HG02588 (cell line): ENCODE results near the gene MVB12B.

Experiments used
- ATAC-seq: cut with Tn5 transposase; IDR thresholded peaks from one replicate; pipeline ENCODE4 v1.9.1; 2021; ENCODE audit warnings: mild to moderate bottlenecking, moderate library complexity; ENCODE audit not compliant: unreplicated experiment

MVB12B gene

DNA sequence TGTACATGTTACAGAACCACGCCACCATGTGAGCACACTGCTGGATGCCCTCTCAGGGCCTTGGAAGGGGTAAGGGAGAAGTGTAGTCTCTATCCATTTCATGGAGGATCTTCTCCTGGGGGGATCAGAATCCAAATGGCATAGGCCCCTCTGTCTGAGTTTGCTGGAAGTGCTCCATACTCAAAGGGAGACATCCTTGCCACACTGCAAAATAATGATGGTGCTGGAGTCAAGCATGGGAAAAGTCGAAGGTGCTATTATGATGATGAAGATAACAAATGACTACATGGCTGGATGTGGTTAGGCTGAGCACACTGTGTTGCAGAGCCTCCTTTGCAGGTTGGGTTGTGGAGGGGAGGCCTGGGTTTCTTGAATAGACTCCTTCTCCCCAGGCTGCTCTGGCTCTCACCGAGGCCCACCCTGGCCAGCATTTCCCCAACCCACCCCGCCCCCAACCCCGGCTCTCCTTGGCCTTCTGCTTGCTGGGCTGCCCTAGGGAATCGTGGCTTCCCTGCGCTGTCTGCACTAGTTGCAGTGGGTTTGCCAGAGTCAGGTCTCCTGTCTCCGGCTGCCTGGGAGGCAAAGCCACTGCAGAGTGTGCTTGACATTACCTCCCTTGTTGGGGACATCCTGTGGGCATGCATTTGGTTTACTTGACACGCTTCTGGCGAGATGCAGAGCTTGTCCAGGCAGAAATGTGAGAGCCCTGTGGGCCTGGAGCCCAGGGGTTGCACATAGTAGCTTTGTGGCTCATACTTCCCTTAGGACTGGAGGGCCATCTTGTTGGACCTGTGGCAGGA is 3.0 kb downstream of the MVB12B start:
- no peak for ATAC-seq

DNA sequence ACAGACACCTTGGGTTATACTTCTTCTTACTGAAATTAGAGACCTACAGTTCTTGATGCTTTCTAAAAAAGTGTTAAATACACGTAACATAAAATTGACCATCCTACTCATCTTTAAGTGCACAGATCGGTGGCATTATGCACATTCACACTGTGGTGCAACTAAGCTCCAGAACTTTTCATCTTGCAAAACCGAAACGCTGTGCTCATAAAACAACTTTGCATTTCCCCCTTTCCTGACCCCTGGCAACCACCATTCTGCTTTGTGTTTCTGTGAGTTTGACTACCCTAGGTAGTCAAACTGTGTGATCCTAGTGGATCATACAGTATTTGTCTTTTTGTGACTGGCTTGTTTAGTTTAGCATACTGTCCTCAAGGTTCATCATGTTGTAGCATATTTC is 3.9 kb downstream of the MVB12B start:
- no peak for ATAC-seq

DNA sequence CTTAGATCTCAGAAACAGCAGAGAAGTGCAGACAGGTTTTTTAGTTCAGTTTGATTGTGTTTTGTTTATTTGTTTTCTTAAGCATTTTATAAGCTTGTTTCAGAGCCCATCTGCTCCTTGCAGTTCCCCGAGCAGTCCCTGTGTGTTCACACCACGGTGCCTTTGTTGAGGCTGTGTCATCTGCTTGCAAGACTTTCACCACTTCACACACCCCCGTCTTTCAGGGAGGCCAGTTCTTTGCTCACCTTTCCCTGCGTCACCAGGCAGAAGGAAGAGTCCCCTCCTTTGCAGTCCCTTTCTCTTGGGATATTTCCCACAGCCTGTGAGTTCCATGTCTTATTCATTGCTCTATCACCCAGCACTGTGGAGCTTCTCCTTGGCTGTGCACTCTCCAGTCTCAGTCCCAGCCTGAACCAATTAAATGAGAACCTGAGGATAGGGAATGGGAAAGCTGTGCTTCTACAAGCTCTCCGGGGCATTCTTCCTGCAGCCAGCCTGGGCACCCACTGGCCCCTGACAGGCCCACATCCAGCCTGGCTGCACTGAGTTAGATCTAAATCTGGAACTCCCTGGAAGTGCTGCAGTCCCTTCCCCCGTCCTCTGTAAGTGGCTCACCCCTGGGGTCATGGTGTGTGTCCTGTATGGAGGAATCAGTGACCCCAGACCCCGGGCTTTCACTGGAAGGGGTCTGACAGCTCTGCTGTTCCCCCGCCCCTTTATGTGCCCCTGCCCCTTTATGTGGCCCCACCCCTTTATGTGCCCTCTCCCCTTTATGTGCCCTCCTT is 5.5 kb downstream of the MVB12B start:
- ATAC-seq = no peak

DNA sequence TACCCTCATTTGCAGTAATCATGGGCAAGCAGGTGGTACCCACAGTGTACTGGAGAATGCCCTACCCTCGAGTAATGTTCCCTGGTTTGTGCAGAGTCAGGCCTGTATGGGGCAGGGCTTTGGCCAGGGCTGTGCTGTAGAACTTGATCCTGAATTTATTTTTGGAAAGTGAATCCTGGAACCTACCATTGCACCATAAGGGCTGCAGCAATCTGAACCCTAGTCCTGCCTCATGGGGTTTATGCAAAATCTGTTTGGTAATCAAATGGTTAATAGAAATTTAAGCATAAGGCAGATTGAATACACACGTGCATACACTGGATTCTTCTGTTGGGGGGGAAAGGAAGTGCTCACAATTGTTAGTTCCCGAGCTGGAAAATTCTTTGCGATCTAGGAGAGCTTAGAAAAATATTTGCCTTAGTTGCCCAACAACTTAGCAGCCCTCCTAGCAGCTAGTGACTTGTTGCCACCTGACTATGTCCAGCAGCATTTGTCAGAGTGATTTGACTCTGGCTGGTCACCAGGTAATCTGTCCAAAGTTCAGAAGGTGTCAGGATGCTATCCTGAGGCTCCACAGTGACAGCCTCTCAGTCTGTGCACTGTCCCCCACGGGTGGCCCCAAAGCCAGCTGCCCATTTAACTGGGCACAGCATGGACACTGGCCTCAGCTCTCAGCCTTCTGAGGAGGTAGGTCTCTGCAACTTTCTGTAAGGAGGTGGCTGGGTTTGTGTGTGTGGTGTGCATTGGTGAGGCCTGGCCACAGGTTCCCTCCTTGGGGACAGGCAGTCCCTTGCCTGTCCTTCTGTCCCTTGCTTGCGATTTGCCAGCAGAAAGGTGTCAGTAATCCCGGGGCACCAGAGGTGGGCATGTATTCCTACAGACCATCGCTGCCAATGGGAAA is 8.3 kb downstream of the MVB12B start:
- no peak for ATAC-seq

DNA sequence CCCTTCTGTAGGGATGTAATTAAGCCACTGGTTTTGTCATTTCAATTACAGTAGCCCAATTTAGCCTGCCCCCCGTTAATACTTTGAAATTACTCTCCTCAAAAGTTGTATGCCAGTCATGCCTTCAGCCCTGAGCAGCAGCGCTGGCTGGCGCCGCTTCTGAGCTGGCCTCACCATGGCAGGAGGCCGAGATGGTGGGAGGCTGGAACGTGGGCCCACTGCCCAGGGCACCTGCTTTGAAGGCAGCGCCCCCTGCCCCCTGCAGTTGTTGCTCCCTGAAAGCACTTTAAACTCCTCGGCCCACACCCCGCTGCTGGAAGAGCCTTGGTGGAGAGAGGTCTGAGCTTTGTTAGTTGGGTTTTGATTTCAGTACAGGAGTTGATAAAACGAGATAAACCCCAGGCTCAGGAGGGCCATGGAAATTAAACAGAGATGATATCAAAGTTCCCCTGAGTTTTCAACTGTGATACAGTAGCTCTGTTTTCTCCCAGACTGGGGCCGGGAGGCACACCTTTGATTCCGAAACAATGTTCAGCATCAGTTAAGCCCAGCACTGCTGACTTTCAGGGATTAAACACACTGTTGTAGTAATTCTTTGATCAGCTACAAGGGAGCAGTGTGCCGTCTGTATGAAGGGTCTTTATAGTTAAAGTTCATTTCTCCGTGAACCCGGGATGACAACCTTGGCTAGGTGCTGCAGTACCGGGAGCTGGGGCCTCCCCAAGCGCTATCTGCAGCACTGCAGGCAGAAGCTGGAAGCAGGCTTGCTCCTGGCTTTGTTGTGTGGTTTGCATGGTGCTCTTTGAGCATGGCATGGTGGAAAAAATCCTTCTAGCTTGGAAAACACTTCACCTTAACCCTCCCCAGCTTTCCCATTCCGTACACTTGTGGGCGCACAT is 9.5 kb downstream of the MVB12B start:
- no peak for ATAC-seq

DNA sequence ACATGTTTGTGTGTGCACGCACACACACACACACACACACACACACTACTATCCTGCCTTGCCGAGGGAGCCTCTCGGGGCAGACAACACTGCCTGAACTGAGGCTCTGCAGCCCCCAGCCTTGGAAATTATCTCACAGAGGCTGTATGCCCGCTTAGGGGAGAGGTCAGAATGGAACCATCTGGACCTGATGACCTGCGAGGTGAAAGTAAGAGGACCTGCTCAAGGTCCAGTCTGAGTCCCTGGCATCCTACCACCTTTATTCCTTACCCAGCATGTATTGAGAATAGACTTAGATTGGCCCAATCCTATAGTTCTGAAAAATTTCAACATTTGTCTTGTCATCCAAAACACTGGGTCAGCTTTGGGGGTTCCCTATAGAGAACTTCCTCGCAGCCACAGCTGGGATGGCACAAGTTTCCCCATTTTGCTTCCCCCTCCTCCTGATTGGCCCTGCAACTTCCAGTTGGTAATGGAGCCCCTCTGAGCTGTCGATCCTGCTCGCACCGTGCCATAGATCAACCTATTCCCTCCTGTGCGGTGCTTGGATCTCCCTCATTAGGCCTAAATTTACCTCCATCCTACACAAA is 10.2 kb downstream of the MVB12B start:
- ATAC-seq = no peak

DNA sequence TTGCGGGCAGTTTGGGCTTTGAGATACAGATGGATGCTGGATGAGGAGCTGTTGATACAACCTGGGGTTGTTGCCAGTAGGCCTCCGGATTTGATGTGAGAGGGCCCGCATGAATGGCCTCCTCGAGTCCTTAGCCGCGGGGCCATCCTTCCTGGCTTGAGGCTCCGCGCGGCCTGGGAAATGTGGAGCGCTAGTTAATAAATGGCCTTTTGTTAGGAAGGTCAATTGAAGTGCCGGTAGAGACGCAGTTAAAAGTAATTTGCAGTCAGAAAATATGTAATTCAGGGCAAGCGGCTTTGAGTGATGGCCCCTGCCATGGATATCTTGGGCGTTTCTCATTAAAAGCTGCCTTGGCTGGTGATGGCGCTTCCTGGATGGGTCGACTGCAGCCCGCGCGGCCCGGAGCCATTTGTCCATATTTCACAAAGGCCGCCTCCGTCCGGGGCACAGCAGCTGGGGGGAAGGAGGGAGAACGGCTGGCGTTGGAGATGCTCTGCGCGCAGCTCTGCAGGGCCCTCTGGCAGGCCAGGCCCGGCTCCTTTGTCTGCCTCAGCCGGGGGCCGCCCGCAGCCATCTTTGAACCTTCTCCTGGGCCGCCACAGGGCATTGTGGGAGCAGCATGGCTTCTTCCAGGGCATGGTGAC is 11.2 kb downstream of the MVB12B start:
- ATAC-seq = no peak

DNA sequence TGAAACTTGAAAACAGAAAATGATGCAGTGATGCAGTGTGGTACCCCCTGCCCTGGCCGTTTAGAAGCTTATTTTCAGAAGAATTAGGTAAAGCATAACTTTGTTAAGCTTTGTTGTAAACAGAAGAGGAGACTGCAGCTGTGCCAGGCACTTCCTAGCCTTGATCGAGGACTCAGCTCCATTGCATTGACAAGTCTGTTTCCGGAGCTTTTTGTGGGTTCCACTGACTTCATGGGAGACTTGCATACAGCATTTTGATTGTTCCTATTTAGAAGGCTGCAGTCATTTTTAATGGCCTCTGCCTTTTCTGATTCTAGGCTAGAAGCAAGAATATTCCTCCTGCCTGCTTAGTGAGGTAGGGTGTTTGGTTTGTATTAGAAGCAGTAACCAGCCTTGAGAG is 12.3 kb downstream of the MVB12B start:
- no peak for ATAC-seq

DNA sequence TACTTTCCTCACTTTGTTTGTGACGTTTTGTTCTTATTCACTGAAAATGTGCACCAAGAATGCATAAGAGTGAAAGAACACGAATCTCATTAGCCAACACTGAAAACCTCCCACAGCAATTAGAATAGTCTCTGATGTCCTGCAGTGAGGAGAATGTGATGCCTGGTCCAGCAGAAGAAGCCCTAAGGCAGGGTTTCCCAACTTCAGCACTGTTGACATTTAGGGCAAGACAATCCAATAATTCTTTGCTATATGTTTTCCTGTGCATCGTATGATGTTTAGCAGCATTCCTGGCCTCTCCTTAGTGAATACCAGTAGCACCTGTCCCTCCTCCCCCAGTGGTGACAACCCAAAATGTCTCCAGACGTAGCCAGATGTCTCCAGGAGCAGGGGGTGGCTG is 14.8 kb downstream of the MVB12B start:
- ATAC-seq = no peak

DNA sequence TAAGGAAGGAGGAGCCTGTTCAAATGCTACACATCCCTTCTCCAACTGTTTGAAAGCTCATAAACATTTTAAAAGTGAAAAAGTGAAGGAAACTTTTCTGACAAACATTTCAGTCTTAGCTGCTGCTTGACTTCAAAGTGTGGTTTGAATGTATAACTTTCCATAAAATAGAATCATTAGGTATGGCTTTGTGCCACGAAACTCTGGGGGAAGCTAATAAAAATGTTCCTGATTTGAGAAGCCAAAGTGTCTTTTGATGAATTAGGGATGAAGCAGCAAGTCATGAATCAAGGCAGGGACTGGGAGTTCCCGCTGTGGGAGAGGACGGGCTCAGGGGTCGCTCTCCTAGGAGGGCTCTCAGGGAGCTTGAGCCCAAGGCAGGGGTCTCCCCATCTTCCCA is 15.3 kb downstream of the MVB12B start:
- no peak for ATAC-seq

DNA sequence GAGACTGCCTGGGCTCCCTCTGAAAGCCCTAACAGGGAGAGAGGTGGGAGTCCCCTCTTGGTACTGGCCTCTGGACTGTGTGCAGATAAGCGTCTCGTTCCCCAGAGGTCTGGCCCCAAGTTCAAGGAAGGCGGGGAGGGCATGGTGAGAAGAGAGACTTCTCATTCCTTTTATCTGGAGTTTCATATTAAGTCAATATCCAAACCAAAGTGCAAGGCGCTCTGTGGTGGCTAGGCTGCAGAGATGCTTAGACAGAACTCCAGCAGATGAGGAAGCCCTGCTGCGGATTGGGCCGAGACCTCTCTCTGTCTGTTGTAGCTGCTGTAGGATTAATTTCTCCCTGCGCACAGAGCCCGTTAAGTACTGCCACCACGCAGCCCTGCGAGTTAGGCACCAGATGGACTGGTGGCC is 16.0 kb downstream of the MVB12B start:
- ATAC-seq = no peak

DNA sequence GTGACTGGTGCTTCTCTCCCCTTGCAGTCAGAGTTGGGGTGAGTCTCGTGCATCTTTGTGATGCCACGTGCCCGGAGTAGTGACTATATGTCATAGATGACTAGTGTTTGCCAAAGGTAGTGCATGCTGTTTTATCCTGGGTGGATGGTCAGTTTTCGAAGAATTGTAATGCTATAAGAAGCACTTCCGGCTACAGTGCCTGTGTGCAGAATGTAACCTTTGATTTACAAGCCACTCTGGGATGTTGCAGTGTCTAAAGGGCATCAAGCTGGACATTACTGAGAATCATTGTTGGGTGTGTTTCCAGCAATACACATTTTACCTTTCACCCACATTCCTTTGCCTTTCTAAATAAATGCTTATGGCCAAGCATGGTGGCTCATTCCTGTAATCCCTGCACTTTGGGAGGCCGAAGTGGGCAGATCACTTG is 16.7 kb downstream of the MVB12B start:
- ATAC-seq = no peak

DNA sequence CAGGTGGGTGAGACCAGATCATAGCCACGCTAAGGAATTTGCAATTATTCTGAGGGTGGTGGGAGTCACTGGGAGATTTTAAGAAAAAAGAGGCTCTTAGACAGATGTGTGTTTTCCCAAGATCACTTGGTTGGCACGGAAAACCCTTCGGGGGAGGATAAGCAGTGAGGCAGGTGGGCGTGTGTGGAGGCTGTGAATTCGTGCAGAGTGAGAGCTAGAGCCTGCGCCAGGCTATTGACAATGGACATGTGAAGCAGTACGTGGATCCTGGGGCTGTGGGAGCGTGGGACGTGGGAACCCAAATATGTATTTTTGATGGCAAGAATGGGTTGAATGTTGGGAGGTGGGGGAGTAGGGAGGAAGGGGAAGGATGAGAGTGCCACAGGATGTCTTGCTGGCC is 19.4 kb downstream of the MVB12B start:
- no peak for ATAC-seq

DNA sequence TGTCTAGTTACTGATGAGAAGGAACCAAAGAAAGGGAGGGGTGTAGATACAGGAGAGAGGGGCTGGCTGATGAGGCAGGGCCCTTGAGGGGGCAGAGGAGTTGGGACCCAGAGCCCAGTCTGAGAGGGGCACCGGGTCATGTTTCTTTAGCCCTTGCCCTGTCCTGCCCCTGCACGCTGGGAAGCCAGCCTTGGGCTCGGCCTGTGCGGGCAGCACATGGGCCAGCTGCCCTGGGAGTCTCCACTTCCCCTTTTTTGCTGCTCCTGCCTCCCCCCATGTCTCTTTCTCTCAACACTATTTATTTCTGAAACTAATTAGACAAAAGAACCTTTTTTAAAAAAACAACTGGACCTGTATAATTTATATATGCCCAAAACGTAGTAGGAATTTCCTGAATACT is 20.5 kb downstream of the MVB12B start:
- ATAC-seq = no peak

DNA sequence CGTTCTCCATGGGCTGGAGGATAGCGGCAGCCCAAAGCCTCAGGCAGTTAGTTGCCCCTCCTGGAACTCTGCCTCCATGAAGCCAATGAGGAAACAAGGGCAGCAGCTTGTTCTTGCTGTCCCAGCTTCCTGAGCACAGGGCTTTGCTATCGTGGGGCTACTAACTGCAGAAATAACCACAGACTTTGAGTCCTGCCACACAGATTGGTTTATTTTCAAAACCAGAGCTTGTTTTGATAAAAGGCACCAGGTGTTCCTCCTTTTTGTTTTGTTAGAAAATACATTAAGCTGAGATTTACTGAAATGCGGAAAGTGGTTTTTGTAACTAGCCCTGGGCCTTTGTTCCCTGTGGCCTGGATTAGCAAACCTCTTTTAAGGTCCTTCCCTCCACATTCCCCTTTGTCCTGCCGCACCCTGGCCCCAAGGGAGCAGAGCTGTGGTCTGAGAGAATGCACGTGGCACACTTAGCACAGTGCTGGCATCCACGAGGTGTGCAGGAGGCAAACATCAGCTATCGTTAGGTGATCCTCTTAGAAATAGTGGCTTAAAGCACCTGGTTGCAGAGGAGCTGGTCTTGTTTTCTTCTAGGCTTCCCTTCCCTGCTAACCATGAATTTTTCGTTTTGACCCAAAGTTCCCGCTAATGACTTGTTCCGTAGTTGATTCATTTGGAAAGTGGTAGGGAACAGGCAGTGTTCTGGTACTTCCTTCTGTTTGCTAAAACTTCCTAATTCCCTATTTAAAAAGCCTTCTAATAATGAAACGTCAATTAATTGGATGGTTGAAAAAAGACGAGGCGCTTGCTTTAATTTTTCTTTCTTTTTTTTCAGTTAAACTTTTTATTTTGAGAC is 21.5 kb downstream of the MVB12B start:
- ATAC-seq = no peak

DNA sequence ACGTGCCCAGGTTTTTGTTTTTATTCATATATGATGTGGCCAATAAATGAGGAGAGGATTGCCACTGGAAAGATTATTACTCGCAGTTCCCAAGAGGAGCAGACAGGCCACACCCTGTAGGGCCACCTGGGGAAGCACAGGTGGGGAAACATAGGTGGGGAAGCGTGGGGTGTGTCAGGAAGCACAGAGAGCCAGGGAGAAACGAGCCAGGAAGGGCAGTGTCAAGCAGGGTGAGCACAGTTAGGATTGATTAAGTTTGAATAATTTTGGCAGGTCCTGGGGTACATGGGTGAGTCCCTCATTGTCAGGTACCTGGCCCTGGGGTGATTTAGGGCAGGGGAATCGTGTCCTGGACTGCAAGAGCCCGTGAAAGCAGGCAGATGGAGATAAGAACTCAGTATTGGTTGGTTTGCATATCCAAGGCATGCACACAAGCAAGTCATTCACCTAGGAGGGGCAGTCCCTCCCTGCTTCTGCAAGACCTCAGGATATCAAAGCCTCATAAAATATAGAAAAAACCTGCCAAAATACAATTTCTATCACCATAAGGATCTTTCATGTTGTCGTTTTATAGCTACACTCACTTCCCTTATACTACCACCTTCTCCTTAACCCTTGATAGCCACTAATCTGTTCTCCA is 22.4 kb downstream of the MVB12B start:
- ATAC-seq = no peak

DNA sequence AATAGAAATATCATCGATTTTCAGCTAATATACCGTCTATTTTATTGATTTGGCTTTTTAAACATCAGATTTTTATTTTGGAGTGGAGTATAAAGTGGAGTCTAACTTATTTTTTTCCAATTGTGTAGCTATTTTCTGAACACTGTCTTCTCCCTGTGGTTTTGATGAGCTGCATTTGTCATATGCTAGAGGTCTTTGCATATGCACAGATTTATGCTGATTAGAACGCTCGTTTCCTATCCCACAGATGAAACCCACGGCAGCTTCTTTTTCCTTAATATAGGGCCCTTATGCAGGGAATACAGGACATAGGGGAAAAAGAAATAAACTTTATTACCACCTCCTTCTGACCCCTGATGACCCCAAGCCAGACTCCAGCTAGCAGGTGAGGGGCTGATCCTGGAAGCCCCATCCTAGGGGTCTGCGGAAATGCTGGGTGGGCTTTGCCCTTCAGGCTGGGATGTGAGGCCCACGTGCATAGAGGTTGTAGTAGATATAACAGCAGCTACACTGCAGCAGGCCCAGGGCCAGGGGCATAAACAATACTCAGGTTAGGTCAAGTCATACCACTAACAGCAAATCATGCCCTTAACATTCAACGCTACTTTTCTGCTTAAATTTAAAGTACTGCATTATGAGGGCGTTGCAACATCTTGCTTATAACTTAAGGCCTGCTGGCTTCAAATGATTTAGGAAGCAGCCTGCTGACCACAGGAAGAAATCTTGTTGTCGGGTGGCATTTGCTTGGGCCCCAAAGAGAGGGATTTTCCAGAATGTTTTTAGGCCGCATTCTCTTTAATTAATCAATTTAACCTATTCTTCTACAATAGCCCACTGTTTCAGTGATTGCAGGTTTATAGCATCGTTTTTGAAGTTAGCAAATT is 28.5 kb downstream of the MVB12B start:
- no peak for ATAC-seq
